Upper lobe of left lung (tissue), 6 donors: ENCODE results near the gene MROH8. TPM values are rescaled to one million over a fixed set of nuclear protein-coding genes. Genes with fewer than 3 reads are reported as not detected.

Source experiments
- ATAC-seq, 2 donors: fragments of 200-7000 bp; cut with Tn5 transposase; one replicate each; pipeline ENCODE4 v1.9.1; 2022; ENCODE audit warnings: mild to moderate bottlenecking in 2 of 2, moderate library complexity in 2 of 2; ENCODE audit not compliant: low FRiP score in 2 of 2
- DNase-seq, 2 donors: peaks; one replicate each; pipeline ENCODE4 v3.0.0-alpha.2; 2019 to 2020
- H3K27ac ChIP-seq, 4 donors: fragments of 200-600 bp; sonication (generic); one replicate each; pipeline ENCODE4 v1.5.1; 2016 to 2019
- H3K27me3 ChIP-seq, 4 donors: fragments of 200-600 bp; sonication (generic); one replicate each; pipeline ENCODE4 v1.5.1; 2017 to 2019
- H3K36me3 ChIP-seq, 4 donors: fragments of 200-600 bp; sonication (generic); one replicate each; pipeline ENCODE4 v1.5.1; 2016 to 2019
- H3K4me1 ChIP-seq, 4 donors: fragments of 200-600 bp; sonication (generic); one replicate each; pipeline ENCODE4 v1.5.1; 2018 to 2019
- H3K4me3 ChIP-seq, 4 donors: fragments of 200-600 bp; sonication (generic); one replicate each; pipeline ENCODE4 v1.5.1; 2017 to 2019; ENCODE audit warnings: mild to moderate bottlenecking in 2 of 4, moderate library complexity in 1 of 4
- H3K9me3 ChIP-seq, 4 donors: fragments of 200-600 bp; sonication (generic); one replicate each; pipeline ENCODE4 v1.5.1; 2018 to 2019
- EP300 ChIP-seq, 4 donors: sonication (generic); formaldehyde crosslinking; IDR thresholded peaks; one replicate each; pipeline ENCODE4 v1.5.1; 2017; ENCODE audit warnings: antibody characterized with exemption in 4 of 4, control low read depth in 2 of 4
- POLR2A ChIP-seq, 4 donors: fragments of 450-650 bp; IDR thresholded peaks; one replicate each; pipeline ENCODE4 v1.5.1; 2016 to 2017; ENCODE audit warnings: antibody characterized with exemption in 4 of 4, mild to moderate bottlenecking in 2 of 4
- POLR2AphosphoS5 ChIP-seq, 2 donors: sonication (generic); formaldehyde crosslinking; IDR thresholded peaks; one replicate each; pipeline ENCODE4 v1.5.1; 2017; ENCODE audit warnings: antibody characterized with exemption in 2 of 2
- WGBS, 2 donors: methylation state at CpG; one replicate each; pipeline ENCODE4 v1.1.5; 2017 to 2018; 5-methylcytosine and 5-hydroxymethylcytosine counted together
- total RNA-seq, 6 donors: library from RNA; depleted of rRNA in 4 of 6; stranded (reverse); fragments of >200 nt in 4 of 6; gene quantifications; one replicate each; pipeline versions ENCODE4 v1.1.0 to v1.2.1, GENCODE V29; 2016 to 2021
- TF ChIP-seq, protein P1 (sequence below), 6 experiments: fragments of 450-650 bp in 4 of 6; fragments of 200-600 bp in 2 of 6; sonication (generic) in 2 of 6; IDR thresholded peaks; one replicate each; pipeline ENCODE4 v1.5.1; 2016 to 2019; ENCODE audit warnings: antibody characterized with exemption in 6 of 6
- donor health status: DM: no; HTN: no; CAD: no; lungs with moderate emphysema.
- donor health status: DM: no; HTN: yes; CAD: no; lungs with severe emphysema.

The MROH8 gene
- total RNA-seq, 6 donors from 2014 or later = 1.1 to 5.9 (median 2.2) TPM

DNA sequence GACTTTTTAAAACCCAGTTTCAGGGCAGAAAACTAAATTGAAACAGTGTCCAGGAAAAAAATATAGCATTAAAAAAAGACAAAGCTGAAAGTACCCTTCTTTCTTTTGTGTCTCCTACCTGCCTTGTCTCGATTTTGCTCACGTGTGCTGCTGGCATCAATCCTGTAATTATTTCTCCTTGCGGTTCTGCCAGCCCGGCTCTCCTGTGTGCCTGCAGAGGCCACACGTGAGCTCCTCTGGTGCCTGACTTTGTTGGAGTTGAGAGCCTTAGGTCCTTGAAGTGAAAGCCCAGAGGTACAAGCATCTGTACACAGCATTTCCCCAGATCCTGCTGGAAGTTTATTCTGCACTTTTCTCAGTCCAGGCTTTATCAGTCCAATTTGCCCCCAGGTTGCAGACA lies 45.8 kb upstream of the MROH8 start:
- no peaks in the 10 kb centered on the region for H3K9me3 ChIP-seq
- no peak overlapping the region for H3K4me3 ChIP-seq
- H3K36me3 ChIP-seq = peaks cover 18 to 93% (median 64%) of the 10 kb centered on the region in 4 donors
- TF ChIP-seq POLR2A (IDR thresholded peaks at IDR 0.05) (no peak), POLR2AphosphoS5 (IDR thresholded peaks at IDR 0.05) (no peak), EP300 (IDR thresholded peaks at IDR 0.05) (no peak)
- TF ChIP-seq, protein P1, sequence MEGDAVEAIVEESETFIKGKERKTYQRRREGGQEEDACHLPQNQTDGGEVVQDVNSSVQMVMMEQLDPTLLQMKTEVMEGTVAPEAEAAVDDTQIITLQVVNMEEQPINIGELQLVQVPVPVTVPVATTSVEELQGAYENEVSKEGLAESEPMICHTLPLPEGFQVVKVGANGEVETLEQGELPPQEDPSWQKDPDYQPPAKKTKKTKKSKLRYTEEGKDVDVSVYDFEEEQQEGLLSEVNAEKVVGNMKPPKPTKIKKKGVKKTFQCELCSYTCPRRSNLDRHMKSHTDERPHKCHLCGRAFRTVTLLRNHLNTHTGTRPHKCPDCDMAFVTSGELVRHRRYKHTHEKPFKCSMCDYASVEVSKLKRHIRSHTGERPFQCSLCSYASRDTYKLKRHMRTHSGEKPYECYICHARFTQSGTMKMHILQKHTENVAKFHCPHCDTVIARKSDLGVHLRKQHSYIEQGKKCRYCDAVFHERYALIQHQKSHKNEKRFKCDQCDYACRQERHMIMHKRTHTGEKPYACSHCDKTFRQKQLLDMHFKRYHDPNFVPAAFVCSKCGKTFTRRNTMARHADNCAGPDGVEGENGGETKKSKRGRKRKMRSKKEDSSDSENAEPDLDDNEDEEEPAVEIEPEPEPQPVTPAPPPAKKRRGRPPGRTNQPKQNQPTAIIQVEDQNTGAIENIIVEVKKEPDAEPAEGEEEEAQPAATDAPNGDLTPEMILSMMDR (IDR thresholded peaks at IDR 0.05) = no peak
- no peak overlapping the region for H3K27ac ChIP-seq
- WGBS, 2 donors = 91 to 92% methylated on average over 5 of the region's 5 CpGs
- no peaks in the 10 kb centered on the region for H3K27me3 ChIP-seq
- H3K4me1 ChIP-seq = peaks cover 0 to 6% (median 3%) of the 10 kb centered on the region in 4 donors
- DNase-seq (no peak), ATAC-seq (no peak)

DNA sequence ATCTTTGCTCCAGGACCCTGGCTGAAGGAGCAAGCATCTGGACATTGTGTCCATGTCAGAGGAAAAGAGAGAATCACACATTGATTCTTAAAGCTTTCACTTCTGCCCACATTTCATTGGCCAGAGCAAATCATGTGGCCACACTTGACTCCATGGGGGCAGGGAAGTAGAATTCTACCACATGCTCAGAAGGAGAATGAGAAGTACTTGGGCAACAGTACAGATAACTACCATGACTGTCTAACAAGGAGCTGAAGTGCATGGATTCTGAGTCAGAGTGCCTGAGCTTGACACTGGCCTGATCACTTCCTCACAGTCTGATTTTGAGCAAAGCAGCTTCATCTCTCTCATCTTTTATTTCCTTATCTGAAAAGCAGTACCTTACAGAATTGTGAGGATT lies 43.7 kb upstream of the MROH8 start:
- Histone ChIP-seq H3K27me3 (no peaks in the 10 kb centered on the region), H3K4me3 (no peak overlapping the region), H3K27ac (peak overlapping the region in 1 of 4 donors; percentile 43), H3K36me3 (peaks cover 12 to 90% (median 50%) of the 10 kb centered on the region in 4 donors), H3K4me1 (peaks cover 0 to 6% (median 3%) of the 10 kb centered on the region in 4 donors), H3K9me3 (no peaks in the 10 kb centered on the region)
- ATAC-seq (peak; percentile 86 to 91), DNase-seq (peak in 1 of 2 donors; percentile 73)
- TF ChIP-seq POLR2AphosphoS5 (IDR thresholded peaks at IDR 0.05) = peak in 1 of 2 donors; percentile 52
- no peak for TF ChIP-seq POLR2A (IDR thresholded peaks at IDR 0.05)

DNA sequence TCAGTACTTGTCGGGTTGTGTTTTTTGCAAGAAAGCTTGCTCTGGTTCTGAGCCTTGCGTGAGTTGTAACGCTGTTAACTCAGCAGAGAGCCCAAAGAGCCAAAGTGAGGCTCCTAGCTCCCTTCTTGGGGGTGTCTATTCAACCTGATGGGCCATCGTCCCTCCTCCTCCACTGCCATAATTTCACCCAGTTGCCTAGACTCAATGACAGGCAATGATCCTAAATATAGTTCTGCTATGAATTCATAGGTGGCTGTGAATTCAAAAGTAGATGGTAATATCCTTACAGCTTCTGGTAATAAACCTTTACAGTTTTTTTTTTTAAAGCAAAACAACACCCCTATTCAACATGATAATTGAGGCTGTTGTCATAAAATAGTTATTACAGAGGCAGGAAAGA lies 42.7 kb upstream of the MROH8 start:
- no peaks in the 10 kb centered on the region for H3K9me3 ChIP-seq
- no peaks in the 10 kb centered on the region for H3K27me3 ChIP-seq
- TF ChIP-seq, protein P1 (IDR thresholded peaks at IDR 0.05) = no peak
- no peak for TF ChIP-seq POLR2AphosphoS5 (IDR thresholded peaks at IDR 0.05)
- no peak for TF ChIP-seq EP300 (IDR thresholded peaks at IDR 0.05)
- TF ChIP-seq POLR2A (IDR thresholded peaks at IDR 0.05) = no peak
- DNase-seq (no peak), ATAC-seq (no peak)
- peaks cover 0 to 6% (median 3%) of the 10 kb centered on the region in 4 donors for H3K4me1 ChIP-seq
- peaks cover 4 to 90% (median 50%) of the 10 kb centered on the region in 4 donors for H3K36me3 ChIP-seq
- no peak overlapping the region for H3K27ac ChIP-seq
- WGBS, 2 donors = 97 to 100% methylated on average over 4 of the region's 4 CpGs
- H3K4me3 ChIP-seq = no peak overlapping the region

DNA sequence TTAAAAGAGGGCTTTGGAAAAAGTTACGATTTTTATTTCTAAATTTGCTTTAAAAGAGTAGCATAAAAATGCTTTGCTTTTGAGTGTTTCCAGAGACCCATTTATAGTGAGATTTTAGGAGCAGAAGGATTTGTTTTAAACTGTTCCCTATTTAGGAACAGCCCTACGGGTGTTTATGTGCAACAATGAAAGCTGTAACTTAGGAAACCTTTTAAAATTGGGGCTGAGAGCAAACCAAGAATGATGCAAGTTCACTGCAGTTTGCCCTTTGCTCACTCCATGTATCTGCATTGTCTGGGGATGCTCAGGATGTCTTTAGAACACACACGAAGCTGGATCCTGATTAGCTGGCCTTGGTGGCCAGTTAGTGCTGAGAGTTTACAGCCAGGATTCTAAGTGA lies 41.4 kb upstream of the MROH8 start:
- Histone ChIP-seq H3K27me3 (no peaks in the 10 kb centered on the region), H3K4me1 (peaks cover 0 to 6% (median 3%) of the 10 kb centered on the region in 4 donors), H3K27ac (no peak overlapping the region), H3K9me3 (no peaks in the 10 kb centered on the region), H3K36me3 (peaks cover 4 to 90% (median 47%) of the 10 kb centered on the region in 4 donors), H3K4me3 (no peak overlapping the region)
- ATAC-seq = peak in 1 of 2 donors; percentile 34
- WGBS, 2 donors = 72 to 73% methylated on average over 3 of the region's 3 CpGs
- no peak for DNase-seq
- no peak for TF ChIP-seq POLR2A (IDR thresholded peaks at IDR 0.05)
- TF ChIP-seq POLR2AphosphoS5 (IDR thresholded peaks at IDR 0.05) = no peak
- TF ChIP-seq EP300 (IDR thresholded peaks at IDR 0.05) = no peak
- TF ChIP-seq, protein P1 (IDR thresholded peaks at IDR 0.05) = no peak

DNA sequence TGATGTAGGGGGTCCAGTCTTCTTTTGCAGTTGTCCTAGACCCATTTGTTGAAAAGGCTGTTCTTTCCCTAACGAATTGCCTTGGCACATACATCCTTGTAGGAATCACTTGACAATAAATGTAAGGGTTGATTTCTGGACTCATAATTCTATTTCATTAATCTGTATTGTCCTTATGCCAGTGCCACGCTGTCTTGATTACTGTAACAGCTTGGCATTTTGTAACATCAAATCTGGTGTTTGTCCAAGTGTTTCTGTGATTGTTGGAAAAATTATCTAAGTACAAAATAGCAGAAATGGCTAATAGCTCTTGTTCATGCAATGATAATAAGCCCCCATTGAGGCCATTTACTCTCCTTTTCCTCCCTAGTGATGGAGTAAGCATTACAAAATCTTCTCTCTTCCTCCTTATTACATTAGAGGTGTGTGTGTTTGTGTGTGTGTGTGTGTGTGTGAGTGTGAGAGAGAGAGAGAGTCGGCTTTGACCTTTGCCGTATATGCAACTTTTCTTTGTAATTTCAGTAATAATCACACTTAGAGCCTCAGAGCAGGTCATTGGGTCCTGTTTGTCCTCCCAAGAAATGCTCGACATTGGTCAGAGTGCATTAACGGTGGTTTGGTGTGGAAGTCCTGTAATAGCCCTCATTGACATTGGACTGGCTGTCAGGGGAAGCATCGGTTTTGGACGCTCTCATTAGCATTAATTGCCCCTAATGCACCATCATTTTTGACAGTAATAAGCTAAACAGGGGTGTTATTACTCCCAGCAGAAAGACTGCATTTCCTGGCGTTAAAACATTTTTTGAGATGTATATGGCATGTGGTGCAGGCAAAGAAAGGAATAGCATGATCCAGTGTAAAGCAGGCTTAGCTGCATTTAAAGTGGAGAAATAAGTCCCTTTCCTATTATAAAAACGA lies 40.7 kb upstream of the MROH8 start:
- Histone ChIP-seq H3K36me3 (peaks cover 4 to 90% (median 39%) of the 10 kb centered on the region in 4 donors), H3K4me1 (peaks cover 0 to 6% (median 3%) of the 10 kb centered on the region in 4 donors), H3K4me3 (no peak overlapping the region), H3K9me3 (no peaks in the 10 kb centered on the region), H3K27ac (no peak overlapping the region), H3K27me3 (no peaks in the 10 kb centered on the region)
- TF ChIP-seq, protein P1 (IDR thresholded peaks at IDR 0.05) = no peak
- TF ChIP-seq POLR2AphosphoS5 (IDR thresholded peaks at IDR 0.05) = no peak
- TF ChIP-seq EP300 (IDR thresholded peaks at IDR 0.05) = no peak
- no peak for TF ChIP-seq POLR2A (IDR thresholded peaks at IDR 0.05)
- DNase-seq (no peak), ATAC-seq (no peak)
- 83 to 86% methylated on average over 10 of the region's 10 CpGs for WGBS, 2 donors
